Measurements from ENCODE around the gene ABCB8. TPM values are rescaled to one million over a fixed set of nuclear protein-coding genes. Genes with fewer than 3 reads are reported as not detected.

ABCB8 gene
- 193 and 406 TPM in 2 replicates for total RNA-seq (2011; cell fraction: chromatin; rRNA removed; ENCODE audit: low replicate concordance)
- 266 and 270 TPM in 2 replicates for total RNA-seq (2011; cell fraction: nucleolus; rRNA removed)
- 209 and 255 TPM in 2 replicates for total RNA-seq (2011; cell fraction: nucleoplasm; rRNA removed)
- total RNA-seq (2014; rRNA removed) = 63.5 and 79.1 TPM in 2 replicates
- 16.9 and 21.9 TPM in 2 replicates for total RNA-seq (2014; rRNA removed; fragmentation: Illumina TruSeq; extraction: Trizol)
- total RNA-seq (2015; rRNA removed; fragmentation: Illumina TruSeq; extraction: Trizol) = 36.3 and 38.0 TPM in 2 replicates
- total RNA-seq (2021) = 106 and 109 TPM in 2 replicates
- polyA plus RNA-seq (2011; rRNA removed) = 27.0 and 42.2 TPM in 2 replicates
- polyA plus RNA-seq (2011; cell fraction: cytosol; rRNA removed) = 44.7 and 109 TPM in 2 replicates
- 87.0 and 201 TPM in 2 replicates for polyA plus RNA-seq (2011; cell fraction: nucleus; rRNA removed)
- 64.3 and 65.5 TPM in 2 replicates for polyA plus RNA-seq (2012)
- 61.4 and 89.2 TPM in 2 replicates for polyA plus RNA-seq (2014; fragmentation: Illumina TruSeq; extraction: Trizol)
- 1 to 10 TPM; 7.6 to 9.2 TPM for polyA plus RNA-seq (2014; fragmentation: Nextera tagmentation; extraction: Ambion mirVana)
- polyA plus RNA-seq (2014; rRNA removed) = 73.6 and 81.3 TPM in 2 replicates
- 23.8 and 38.7 TPM in 2 replicates for polyA minus RNA-seq (2011; rRNA and poly(A)+ RNA removed)
- 44.9 and 63.6 TPM in 2 replicates for polyA minus RNA-seq (2011; cell fraction: cytosol; rRNA and poly(A)+ RNA removed)
- 54.3 and 64.6 TPM in 2 replicates for polyA minus RNA-seq (2011; cell fraction: nucleus; rRNA and poly(A)+ RNA removed)
- percentile 71 among the genes with signal in this experiment for Bru-seq, nascent RNA
- BruChase-seq, experiment 1, labeled RNA remaining after a 2-hour chase = percentile 59 among the genes with signal in this experiment
- BruChase-seq, experiment 2, labeled RNA remaining after a 6-hour chase = percentile 64 among the genes with signal in this experiment
- long read RNA-seq, experiment 1, full-length matches to known transcripts = 42 of 239 reads
- long read RNA-seq, experiment 1, partial matches to known transcripts = 139 of 239 reads
- long read RNA-seq, experiment 1, other reads (novel, unspliced or antisense) = 58 of 239 reads
- long read RNA-seq, experiment 2, full-length matches to known transcripts = 26 of 97 reads
- long read RNA-seq, experiment 2, partial matches to known transcripts = 24 of 97 reads
- long read RNA-seq, experiment 2, other reads (novel, unspliced or antisense) = 47 of 97 reads
- long read RNA-seq, experiment 3, full-length matches to known transcripts = 24 of 48 reads
- long read RNA-seq, experiment 3, partial matches to known transcripts = 7 of 48 reads
- long read RNA-seq, experiment 3, other reads (novel, unspliced or antisense) = 17 of 48 reads

- H3K4me1 ChIP-seq (replicated peaks in 1 of 2; ENCODE audit: control insufficient read depth in 2 of 2, insufficient read depth in 2 of 2, low read length in 2 of 2) = peaks cover 35 to 56% of the 10 kb centered on the region in 2 experiments
- in situ Hi-C loops (cut with MboI) (no loop called here), intact Hi-C loops (cut with micrococcal nuclease) (loop anchor here (1.0 to 2.0 kb wide), 7 partner anchors 11 to 198 kb away; partner anchors contain the start of genes ABCF2 and TMUB1)
- H3K9ac ChIP-seq (ENCODE audit: insufficient read depth in 1 of 2, low read depth in 2 of 2, low read length in 2 of 2) = peak within 1 kb of the TSS; percentile 64 to 91
- BruUV-seq (replicated peaks) = TSS peak; percentile 79
- CTCF ChIA-PET (ENCODE audit: low intra/inter-chr PET ratio) = interaction anchor here (0.6 to 2.4 kb wide), 8 partner anchors 20 to 145 kb away, joined by 3 to 33 read pairs (median 4); partner anchors contain the start of genes CDK5 and SLC4A2
- peak within 1 kb of the TSS; percentile 82 for H3K4me2 ChIP-seq (ENCODE audit: insufficient read depth, low read length)
- no peaks in the 10 kb centered on the region for H4K20me1 ChIP-seq (replicated peaks; ENCODE audit: control insufficient read depth, insufficient read depth, low read length)
- POLR2A ChIA-PET = interaction anchor here (0.5 to 14.3 kb wide), 22 partner anchors 9 to 174 kb away, joined by 3 to 146 read pairs (median 4); partner anchors contain the start of genes AGAP3 and FASTK
- peak within 1 kb of the TSS; percentile 73 for H3K27ac ChIP-seq (ENCODE audit: extremely low read depth, low read depth, low read length)
- ATAC-seq (peak; percentile 93), FAIRE-seq (peak; percentile 100), DNase-seq (ENCODE audit: extremely low read depth in 1 of 4, low spot score in 3 of 4) (peak; percentile 100)
- H3K36me3 ChIP-seq (ENCODE audit: control insufficient read depth, insufficient read depth, low read length) = peaks cover 30% of the 10 kb centered on the region; the same call in 2 of the 3 replicates
- H3K27me3 ChIP-seq (ENCODE audit: control insufficient read depth in 2 of 2, insufficient read depth in 2 of 2, low read length in 2 of 2) = no peaks in the 10 kb centered on the region
- H3K4me3 ChIP-seq = peak within 1 kb of the TSS; percentile 58
- peaks cover 34% of the 10 kb centered on the region for H3K79me2 ChIP-seq (ENCODE audit: control insufficient read depth, insufficient read depth, low read length)
- H3K9me1 ChIP-seq (ENCODE audit: control insufficient read depth, insufficient read depth, low read length) = no peaks in the 10 kb centered on the region
- H2AFZ ChIP-seq (ENCODE audit: low read depth, low read length) = peak within 1 kb of the TSS; percentile 94
- H3K9me3 ChIP-seq (replicated peaks; ENCODE audit: control insufficient read depth, insufficient read depth, low read depth, low read length) = no peaks in the 10 kb centered on the region
- under 1% methylated on average over 53 of the region's 53 CpGs for WGBS (ENCODE audit: insufficient coverage, low coverage, missing lambda C conversion rate)
- no peak for TF ChIP-seq ETV1 (tag; conservative IDR thresholded peaks at IDR 0.05; ENCODE audit: low read depth)
- no peak for TF ChIP-seq HNRNPK (IDR thresholded peaks at IDR 0.05; ENCODE audit: low read depth, low read length, poor library complexity, severe bottlenecking)
- peak; percentile 66 for TF ChIP-seq ERF (CRISPR knock-in tag; IDR thresholded peaks at IDR 0.05)
- TF ChIP-seq NR3C1 (CRISPR knock-in tag; IDR thresholded peaks at IDR 0.05) = no peak
- TF ChIP-seq ZNF175 (CRISPR knock-in tag; IDR thresholded peaks at IDR 0.05; ENCODE audit: low read depth) = peak; percentile 64; the same call in 1 of the 2 replicates
- TF ChIP-seq ZNF184 (CRISPR knock-in tag; IDR thresholded peaks at IDR 0.05) = no peak
- no peak for TF ChIP-seq BRF1 (IDR thresholded peaks at IDR 0.05; ENCODE audit: borderline replicate concordance, extremely low read depth, insufficient read length)
- no peak for TF ChIP-seq E2F4 (CRISPR knock-in tag; IDR thresholded peaks at IDR 0.05; ENCODE audit: low read depth)
- TF ChIP-seq FOXP1 (CRISPR knock-in tag; IDR thresholded peaks at IDR 0.05) = 0 out of 2 replicates have a peak, but pooled peaks have one; percentile 28
- 0 out of 2 replicates have a peak, but pooled peaks have one; percentile 16 for TF ChIP-seq ZNF57 (CRISPR knock-in tag; IDR thresholded peaks at IDR 0.05)
- TF ChIP-seq UBTF (IDR thresholded peaks at IDR 0.05; ENCODE audit: borderline replicate concordance in 1 of 2, low read depth in 2 of 2, low read length in 2 of 2) = no peak
Observed at GRCh38 chr7:151028131-151028947, at the start of gene ABCB8. Gene ABCB8, plus strand, starts transcription at chr7:151028450. Its CDS starts 66 bp downstream, at chr7:151028516.

All from K562 (cell line).